ENCODE results near the gene USH2A. TPM values are rescaled to one million over a fixed set of nuclear protein-coding genes. Genes with fewer than 3 reads are reported as not detected.
"Not testable (repeated sequence)": the region's sequence is repeated elsewhere in the genome, so short reads cannot be mapped to it uniquely, and the experiment has no call there.

USH2A gene
- total RNA-seq, 2 experiments from 2014 or later = not detected

DNA sequence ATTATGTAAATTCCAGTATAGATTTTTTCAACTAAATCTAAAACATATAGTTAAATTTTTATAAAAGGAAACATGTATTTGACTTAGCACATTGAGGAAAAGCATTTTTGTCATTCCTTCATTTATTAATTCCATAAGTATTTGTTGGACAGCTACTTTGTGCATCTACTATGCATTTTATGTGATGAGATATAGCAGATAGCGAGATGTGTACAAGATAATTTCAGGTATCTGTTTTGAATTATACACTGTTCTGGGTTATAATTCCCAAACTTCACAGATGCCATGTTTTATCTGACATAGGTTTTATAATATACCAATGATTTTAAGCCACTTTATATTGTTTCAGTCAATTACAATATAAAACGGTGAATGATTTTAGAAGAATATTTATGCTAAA is 398.7 kb downstream of the USH2A start:
- CTCF ChIA-PET = no interaction called here
- no peak overlapping the region for H3K27ac Mint-ChIP-seq
- H3K4me3 Mint-ChIP-seq = no peak overlapping the region
- H3K27me3 Mint-ChIP-seq = no peaks in the 10 kb centered on the region
- intact Hi-C loops (cut with DNase I, micrococcal nuclease) = no loop called here
- POLR2A ChIA-PET = no interaction called here
- H3K9me3 Mint-ChIP-seq (ENCODE audit: low read depth) = no peaks in the 10 kb centered on the region
- no peaks in the 10 kb centered on the region for H3K4me1 Mint-ChIP-seq
- ATAC-seq (no peak), DNase-seq (no peak)
- no peaks in the 10 kb centered on the region for H3K36me3 Mint-ChIP-seq (ENCODE audit: low read depth)

DNA sequence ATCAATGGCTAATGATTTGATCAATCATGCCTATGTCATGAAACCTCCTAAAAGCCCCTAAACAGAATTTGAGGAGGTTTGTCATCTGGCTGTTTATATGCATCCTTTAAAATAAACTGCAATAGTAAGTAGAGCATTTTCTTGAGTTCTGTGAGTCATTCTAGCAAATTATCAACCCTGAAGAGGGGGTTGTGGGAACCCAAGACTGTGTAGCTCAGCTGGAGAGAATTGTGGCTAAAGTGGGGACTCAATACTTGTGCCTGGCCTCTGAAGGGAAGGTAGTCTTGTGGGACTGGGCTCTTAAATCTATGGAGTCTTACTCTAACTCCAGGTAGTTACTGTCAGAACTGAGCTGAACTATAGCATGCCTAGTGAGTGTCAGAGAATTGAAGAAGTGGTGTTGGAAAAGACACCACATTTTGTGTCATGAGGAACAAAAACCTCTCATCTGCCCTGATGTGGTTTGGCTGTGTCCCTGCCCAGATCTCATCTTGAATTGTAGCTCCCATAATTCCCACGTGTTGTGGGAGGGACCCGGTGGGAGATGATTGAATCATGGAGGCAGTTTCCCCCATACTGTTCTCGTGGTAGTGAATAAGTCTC is 402.4 kb downstream of the USH2A start:
- Mint-ChIP-seq H3K27me3 (no peaks in the 10 kb centered on the region), H3K27ac (no peak overlapping the region), H3K4me3 (no peak overlapping the region), H3K4me1 (no peaks in the 10 kb centered on the region), H3K9me3 (ENCODE audit: low read depth) (peaks cover 2% of the 10 kb centered on the region), H3K36me3 (ENCODE audit: low read depth) (no peaks in the 10 kb centered on the region)
- ATAC-seq (no peak), DNase-seq (no peak)
- ChIA-PET CTCF (no interaction called here), POLR2A (no interaction called here)
- intact Hi-C loops (cut with DNase I, micrococcal nuclease) = no loop called here

DNA sequence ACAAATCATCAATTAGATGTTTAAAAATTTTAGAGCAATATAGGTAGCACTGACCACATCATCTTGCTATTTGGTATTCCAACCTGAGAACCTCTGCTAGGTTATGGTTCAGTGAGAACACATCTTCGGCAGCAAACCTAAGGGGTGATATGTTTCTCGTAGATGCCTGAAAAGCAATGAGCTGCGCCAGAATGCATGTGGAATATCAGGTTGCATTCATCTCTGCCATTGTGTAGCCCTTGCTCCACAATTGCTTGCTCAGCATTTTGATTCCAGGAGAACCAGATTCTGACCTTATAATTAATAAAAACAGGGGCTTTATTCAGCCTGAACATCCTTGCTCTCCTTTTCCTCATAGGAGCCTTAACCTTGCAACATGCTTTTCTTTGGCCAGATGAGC is 408.1 kb downstream of the USH2A start:
- DNase-seq = no peak
- Mint-ChIP-seq H3K27ac (no peak overlapping the region), H3K9me3 (ENCODE audit: low read depth) (peaks cover 9% of the 10 kb centered on the region), H3K4me1 (no peaks in the 10 kb centered on the region), H3K27me3 (no peaks in the 10 kb centered on the region), H3K36me3 (ENCODE audit: low read depth) (no peaks in the 10 kb centered on the region), H3K4me3 (no peak overlapping the region)
- intact Hi-C loops (cut with DNase I, micrococcal nuclease) = no loop called here
- POLR2A ChIA-PET = no interaction called here
- CTCF ChIA-PET = no interaction called here
- ATAC-seq = no peak

DNA sequence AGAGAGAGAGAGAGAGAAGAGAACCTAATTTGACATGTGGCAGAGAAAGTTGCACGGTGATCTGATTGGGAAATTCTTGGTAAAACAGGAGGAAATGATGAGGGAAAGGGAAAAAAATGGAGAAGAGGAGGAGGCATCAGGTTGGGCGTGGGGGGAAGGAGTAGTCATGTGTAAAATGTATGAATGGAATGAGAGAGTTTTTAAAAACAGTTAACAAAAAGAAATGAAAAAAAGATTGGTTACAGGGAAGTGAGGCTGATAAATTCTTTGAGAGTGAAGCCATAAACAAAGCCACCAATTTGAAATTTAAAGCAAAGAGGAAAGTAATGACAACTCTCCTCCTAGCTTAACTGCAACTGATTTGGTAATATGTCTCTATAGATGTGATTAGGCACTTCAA is 409.2 kb downstream of the USH2A start:
- no peaks in the 10 kb centered on the region for H3K27me3 Mint-ChIP-seq
- peaks cover 9% of the 10 kb centered on the region for H3K9me3 Mint-ChIP-seq (ENCODE audit: low read depth)
- no peaks in the 10 kb centered on the region for H3K36me3 Mint-ChIP-seq (ENCODE audit: low read depth)
- DNase-seq = no peak
- H3K4me1 Mint-ChIP-seq = no peaks in the 10 kb centered on the region
- ChIA-PET CTCF (no interaction called here), POLR2A (no interaction called here)
- intact Hi-C loops (cut with DNase I, micrococcal nuclease) = no loop called here
- H3K4me3 Mint-ChIP-seq = no peak overlapping the region
- no peak overlapping the region for H3K27ac Mint-ChIP-seq
- ATAC-seq = no peak

DNA sequence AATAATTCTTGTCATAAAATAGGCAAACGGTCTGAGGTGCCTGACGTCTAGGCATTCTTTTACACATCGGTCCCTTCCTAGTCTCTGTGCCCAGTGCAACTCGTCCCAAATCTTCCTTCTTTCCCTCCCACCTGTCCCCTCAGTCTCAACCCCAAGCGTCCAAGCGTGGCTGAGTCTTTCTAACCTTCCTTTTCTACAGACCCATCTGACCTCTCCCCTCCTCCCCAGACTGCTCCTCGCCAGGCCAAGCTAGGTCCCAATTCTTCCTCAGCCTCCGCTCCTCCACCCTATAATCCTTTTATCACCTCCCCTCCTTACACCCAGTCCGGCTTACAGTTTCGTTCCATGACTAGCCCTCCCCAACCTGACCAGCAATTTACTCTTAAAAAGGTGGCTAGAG is 413.8 kb downstream of the USH2A start:
- H3K4me3 Mint-ChIP-seq; POLR2A ChIA-PET; DNase-seq; intact Hi-C loops (cut with DNase I, micrococcal nuclease); H3K27ac Mint-ChIP-seq; ATAC-seq; CTCF ChIA-PET; H3K36me3 Mint-ChIP-seq (ENCODE audit: low read depth); H3K27me3 Mint-ChIP-seq; H3K4me1 Mint-ChIP-seq; H3K9me3 Mint-ChIP-seq (ENCODE audit: low read depth): not testable (repeated sequence)

DNA sequence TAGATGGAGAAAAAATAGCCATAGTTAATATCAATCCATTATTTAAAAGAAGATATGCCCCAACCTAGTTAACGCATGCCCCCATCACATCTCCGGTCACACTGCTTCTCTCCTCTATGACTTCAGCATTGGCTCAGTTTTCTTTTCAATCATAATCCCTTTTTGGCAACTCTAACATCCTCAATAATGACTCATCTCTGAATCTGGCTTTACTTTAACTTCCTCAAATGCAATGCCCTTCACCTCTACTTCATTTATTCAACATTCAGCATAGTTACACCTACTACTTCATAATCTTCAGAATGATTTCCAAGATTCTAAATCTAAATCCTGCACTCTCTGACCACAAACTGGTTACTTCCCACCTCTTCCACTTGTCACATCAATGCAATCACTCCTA is 417.3 kb downstream of the USH2A start:
- CTCF ChIA-PET = no interaction called here
- Mint-ChIP-seq H3K36me3 (ENCODE audit: low read depth) (no peaks in the 10 kb centered on the region), H3K27me3 (no peaks in the 10 kb centered on the region), H3K4me3 (no peak overlapping the region), H3K9me3 (ENCODE audit: low read depth) (no peaks in the 10 kb centered on the region), H3K27ac (no peak overlapping the region), H3K4me1 (no peaks in the 10 kb centered on the region)
- no peak for DNase-seq
- POLR2A ChIA-PET = no interaction called here
- intact Hi-C loops (cut with DNase I, micrococcal nuclease) = no loop called here
- no peak for ATAC-seq

DNA sequence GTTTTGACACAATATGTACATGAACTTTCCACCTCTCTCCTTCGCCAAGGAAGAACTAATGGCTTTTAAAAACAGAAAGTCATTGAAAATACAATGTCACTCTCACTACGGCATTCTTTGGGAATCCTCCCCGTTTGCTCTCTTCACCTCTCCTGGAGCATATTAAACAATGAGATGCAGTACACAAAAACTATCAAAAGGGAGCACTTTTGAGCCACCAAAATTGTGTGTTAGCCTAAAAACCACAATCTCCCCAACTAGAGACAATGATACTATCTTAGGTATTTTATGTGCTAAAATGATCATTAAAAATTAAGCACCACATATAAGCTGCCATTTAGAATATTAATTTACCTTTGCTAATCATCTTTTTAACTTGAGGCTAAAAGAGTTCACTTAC is 430.6 kb downstream of the USH2A start:
- POLR2A ChIA-PET = no interaction called here
- Mint-ChIP-seq H3K4me1 (no peaks in the 10 kb centered on the region), H3K4me3 (no peak overlapping the region), H3K36me3 (ENCODE audit: low read depth) (no peaks in the 10 kb centered on the region), H3K9me3 (ENCODE audit: low read depth) (peaks cover 2% of the 10 kb centered on the region), H3K27me3 (no peaks in the 10 kb centered on the region), H3K27ac (no peak overlapping the region)
- CTCF ChIA-PET = no interaction called here
- DNase-seq = no peak
- ATAC-seq = no peak
- intact Hi-C loops (cut with DNase I, micrococcal nuclease) = no loop called here

DNA sequence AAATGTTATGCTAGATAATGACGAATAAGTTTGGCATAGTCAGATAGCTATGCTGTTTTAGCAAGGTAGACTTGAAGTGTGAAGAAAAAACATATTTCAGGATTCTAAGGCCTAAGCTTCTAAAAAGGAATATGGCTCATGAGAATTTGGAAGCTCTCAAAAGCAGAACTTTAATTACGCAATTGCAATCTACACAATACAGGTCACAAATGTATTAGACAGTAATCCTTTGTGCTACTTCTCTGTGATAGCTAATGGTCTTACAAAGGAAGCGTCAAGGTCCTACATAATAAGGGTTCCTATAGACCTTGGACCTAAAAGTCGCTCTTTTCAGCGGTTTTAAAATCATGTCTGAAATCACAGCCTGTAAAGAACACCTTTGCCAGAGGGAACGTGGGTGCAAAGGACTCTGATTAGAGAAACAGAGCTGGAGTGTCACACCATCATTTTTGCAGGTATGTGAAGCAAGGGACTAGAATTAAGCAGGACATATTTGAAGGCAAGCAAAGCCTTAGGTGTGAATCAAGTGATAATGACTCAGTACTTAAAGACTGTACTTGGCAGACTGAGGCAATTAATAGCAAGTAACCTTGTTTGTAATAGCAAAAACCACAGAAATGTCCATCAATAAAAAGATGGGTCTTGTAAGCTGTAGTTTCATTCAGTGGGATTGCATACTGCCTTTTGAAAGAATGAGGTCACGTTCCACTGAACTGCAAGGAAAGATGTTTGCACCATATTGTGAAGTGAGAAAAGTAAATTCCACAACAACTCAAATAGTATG is 436.0 kb downstream of the USH2A start:
- ChIA-PET CTCF (no interaction called here), POLR2A (no interaction called here)
- intact Hi-C loops (cut with DNase I, micrococcal nuclease) = no loop called here
- Mint-ChIP-seq H3K4me1 (no peaks in the 10 kb centered on the region), H3K4me3 (no peak overlapping the region), H3K27ac (no peak overlapping the region), H3K36me3 (ENCODE audit: low read depth) (no peaks in the 10 kb centered on the region), H3K9me3 (ENCODE audit: low read depth) (peaks cover 4% of the 10 kb centered on the region), H3K27me3 (no peaks in the 10 kb centered on the region)
- DNase-seq (no peak), ATAC-seq (no peak)

DNA sequence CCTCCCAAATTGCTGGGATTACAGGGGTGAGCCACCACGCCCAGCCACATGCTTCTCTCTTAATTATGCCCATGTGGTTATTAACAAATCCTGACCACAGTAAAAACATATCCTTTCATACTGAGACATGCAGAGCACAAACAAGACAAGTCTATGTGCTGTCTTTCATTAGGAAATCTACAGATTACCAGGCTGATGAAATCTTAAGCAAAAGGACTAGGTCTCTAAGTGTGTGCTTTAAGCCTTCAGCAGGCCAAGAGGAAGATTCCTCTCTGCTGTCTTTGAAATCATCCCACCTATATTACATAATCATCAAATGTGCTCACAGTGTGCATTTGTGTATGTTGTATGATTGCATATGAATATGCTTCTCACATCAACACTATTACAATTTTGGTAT is 436.8 kb downstream of the USH2A start:
- H3K4me3 Mint-ChIP-seq = no peak overlapping the region
- no peak for DNase-seq
- ChIA-PET POLR2A (no interaction called here), CTCF (interaction anchor here (0.9 kb wide), 1 partner anchor 17 kb away, joined by 3 read pairs; no protein-coding TSS in a partner anchor)
- H3K27me3 Mint-ChIP-seq = no peaks in the 10 kb centered on the region
- intact Hi-C loops (cut with DNase I, micrococcal nuclease) = no loop called here
- peaks cover 4% of the 10 kb centered on the region for H3K9me3 Mint-ChIP-seq (ENCODE audit: low read depth)
- H3K36me3 Mint-ChIP-seq (ENCODE audit: low read depth) = no peaks in the 10 kb centered on the region
- no peak overlapping the region for H3K27ac Mint-ChIP-seq
- no peak for ATAC-seq
- H3K4me1 Mint-ChIP-seq = no peaks in the 10 kb centered on the region

DNA sequence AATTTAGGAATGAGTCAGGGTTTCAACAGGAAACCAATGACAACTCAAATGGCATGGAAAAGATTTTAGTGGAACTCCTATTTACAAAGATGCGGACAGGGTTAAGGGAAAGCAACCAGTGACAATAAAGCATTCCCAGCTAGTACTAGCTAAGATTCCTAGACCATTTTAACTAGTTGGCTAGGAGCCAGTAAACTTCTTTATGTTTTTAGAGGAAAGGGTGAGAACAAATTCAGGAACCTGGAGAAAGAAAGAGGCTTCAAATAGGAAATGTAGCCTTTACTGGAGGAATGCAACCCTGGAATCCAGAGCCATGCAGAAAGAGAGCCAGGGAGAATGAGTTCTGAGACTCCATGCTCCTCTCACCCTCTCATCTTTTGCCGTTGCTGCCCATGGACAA is 439.6 kb downstream of the USH2A start:
- H3K9me3 Mint-ChIP-seq (ENCODE audit: low read depth) = peaks cover 2% of the 10 kb centered on the region
- H3K27me3 Mint-ChIP-seq = no peaks in the 10 kb centered on the region
- H3K4me1 Mint-ChIP-seq = no peaks in the 10 kb centered on the region
- POLR2A ChIA-PET = no interaction called here
- CTCF ChIA-PET = no interaction called here
- ATAC-seq (no peak), DNase-seq (no peak)
- no peaks in the 10 kb centered on the region for H3K36me3 Mint-ChIP-seq (ENCODE audit: low read depth)
- H3K4me3 Mint-ChIP-seq = no peak overlapping the region
- intact Hi-C loops (cut with DNase I, micrococcal nuclease) = no loop called here
- H3K27ac Mint-ChIP-seq = no peak overlapping the region

DNA sequence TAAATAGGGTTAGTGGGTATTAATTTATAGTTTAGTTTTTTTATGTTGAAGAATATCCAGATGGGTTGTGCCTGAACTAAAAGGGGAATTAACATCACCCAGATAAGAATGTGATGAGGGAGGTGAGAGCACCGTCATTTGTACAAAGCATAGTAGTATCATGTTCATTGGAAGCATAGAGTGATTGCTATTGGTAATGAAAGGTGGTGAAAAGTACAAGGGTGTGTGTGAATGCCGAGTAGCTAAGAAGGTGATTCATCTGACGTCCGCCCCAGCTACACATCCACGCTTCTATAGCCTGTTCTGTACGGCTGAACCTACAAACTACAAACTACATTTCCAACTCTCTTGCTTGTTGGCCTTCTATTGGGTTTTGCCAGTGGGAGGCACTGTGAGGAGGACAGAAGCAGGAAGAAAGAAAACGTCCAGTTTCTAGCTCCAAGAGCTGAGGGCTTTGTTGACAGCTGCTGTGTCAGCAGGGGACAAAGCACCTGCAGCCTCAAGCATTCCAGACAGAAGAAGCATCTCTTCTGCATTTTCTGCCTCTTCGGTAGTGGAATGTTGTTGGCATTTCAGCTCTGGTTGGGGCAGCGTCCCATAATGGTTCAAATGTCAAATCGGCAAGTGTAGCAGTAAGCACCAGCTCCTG is 451.3 kb downstream of the USH2A start:
- Mint-ChIP-seq H3K4me3 (no peak overlapping the region), H3K4me1 (no peaks in the 10 kb centered on the region), H3K36me3 (ENCODE audit: low read depth) (no peaks in the 10 kb centered on the region), H3K27me3 (no peaks in the 10 kb centered on the region), H3K27ac (no peak overlapping the region), H3K9me3 (ENCODE audit: low read depth) (no peaks in the 10 kb centered on the region)
- POLR2A ChIA-PET = no interaction called here
- CTCF ChIA-PET = no interaction called here
- intact Hi-C loops (cut with DNase I, micrococcal nuclease) = no loop called here
- ATAC-seq (no peak), DNase-seq (no peak)

DNA sequence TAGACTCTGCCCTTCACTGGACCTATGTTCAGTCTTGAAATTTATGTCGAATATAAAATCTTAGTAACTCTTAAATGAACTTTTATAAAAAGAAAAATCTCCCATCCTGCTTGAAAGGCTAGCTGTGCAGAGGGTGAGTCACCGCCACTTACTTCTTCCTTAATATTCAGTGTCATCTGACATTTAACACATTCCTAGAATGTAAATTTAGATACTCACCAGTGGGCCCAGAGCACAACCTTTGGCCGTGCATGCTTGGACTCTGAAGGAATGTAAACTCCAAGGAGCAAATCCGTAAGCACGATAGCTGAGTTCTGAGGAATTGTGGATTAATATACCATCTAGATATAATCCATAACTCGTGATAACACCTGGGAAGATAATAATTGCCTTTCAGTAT is 452.8 kb downstream of the USH2A start:
- H3K4me1 Mint-ChIP-seq = no peaks in the 10 kb centered on the region
- H3K27me3 Mint-ChIP-seq = no peaks in the 10 kb centered on the region
- CTCF ChIA-PET = no interaction called here
- H3K27ac Mint-ChIP-seq = no peak overlapping the region
- intact Hi-C loops (cut with DNase I, micrococcal nuclease) = no loop called here
- no peaks in the 10 kb centered on the region for H3K36me3 Mint-ChIP-seq (ENCODE audit: low read depth)
- no peak overlapping the region for H3K4me3 Mint-ChIP-seq
- ATAC-seq (no peak), DNase-seq (no peak)
- POLR2A ChIA-PET = no interaction called here
- H3K9me3 Mint-ChIP-seq (ENCODE audit: low read depth) = no peaks in the 10 kb centered on the region

All from activated CD4-positive, alpha-beta T cell treated with anti-CD3 and anti-CD28 coated beads for 36 hours (primary cell).